Measurements from ENCODE around the gene GRID2IP.

DNA sequence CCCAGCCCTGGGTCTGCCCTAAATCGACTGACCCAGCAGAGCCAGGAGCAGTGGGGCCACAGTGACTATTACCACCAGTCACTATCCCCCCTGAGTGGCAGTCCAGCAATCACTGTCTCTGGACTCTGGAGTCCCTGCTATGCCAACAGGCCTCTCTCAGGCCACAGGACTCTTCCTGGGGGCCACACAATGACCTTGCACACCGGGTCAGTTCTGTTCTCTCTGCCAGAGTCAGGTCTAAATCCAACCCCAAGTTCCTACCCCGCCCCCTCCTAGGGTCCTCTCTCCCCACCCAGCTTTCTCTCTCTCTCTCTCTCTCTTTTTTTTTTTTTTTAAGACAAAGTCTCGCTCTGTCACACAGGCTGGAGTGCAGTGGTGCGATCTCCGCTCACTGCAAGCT lies 21.6 kb downstream of the GRID2IP start:
- TF ChIP-seq EZH2phosphoT487 (IDR thresholded peaks at IDR 0.05; ENCODE audit: low read depth) = no peak
- no peak for TF ChIP-seq CTCF (IDR thresholded peaks at IDR 0.05; ENCODE audit: low read depth, low read length)
